HepG2 (cell line): ENCODE measurements around the gene MOGAT3. TPM values are rescaled to one million over a fixed set of nuclear protein-coding genes. Genes with fewer than 3 reads are reported as not detected.
A peak's percentile ranks its signal among the peaks of the same experiment; 100 is the strongest.

ENCODE experiments used
- ASH2L ChIP-seq: fragments of 300-600, 200-600 bp; sonication (generic); IDR thresholded peaks from 2 replicates; pipeline ENCODE4 v1.7.0; 2017; ENCODE audit warnings: low read depth, mild to moderate bottlenecking, moderate library complexity, mixed read lengths, low read length; ENCODE audit not compliant: insufficient read length
- BORCS8-MEF2B ChIP-seq: sonication (generic); formaldehyde crosslinking; IDR thresholded peaks from 2 replicates; pipeline ENCODE4 v1.8.0; 2022; ENCODE audit warnings: mild to moderate bottlenecking, missing genetic modification reagents
- GABPA ChIP-seq, 2 experiments: IDR thresholded peaks; 2 replicates each; pipeline ENCODE4 v1.6.1; 2011 to 2016; ENCODE audit warnings: low read depth in 2 of 2, low read length in 1 of 2, missing biosample characterization in 1 of 2, missing genetic modification characterization in 1 of 2
- HIVEP1 ChIP-seq: sonication (generic); formaldehyde crosslinking; IDR thresholded peaks from 2 replicates; pipeline ENCODE4 v1.4.0; 2020; ENCODE audit warnings: mild to moderate bottlenecking, missing genetic modification reagents
- KDM5A ChIP-seq: fragments of 200-600 bp; sonication (generic); IDR thresholded peaks from 2 replicates; pipeline ENCODE4 v1.7.0; 2018; ENCODE audit warnings: antibody characterized with exemption, mild to moderate bottlenecking, low read length, borderline replicate concordance
- LBX2 ChIP-seq: sonication (generic); formaldehyde crosslinking; IDR thresholded peaks from 2 replicates; pipeline ENCODE4 v1.5.0; 2020; ENCODE audit warnings: missing genetic modification reagents, mild to moderate bottlenecking, borderline replicate concordance
- MTA3 ChIP-seq: sonication (generic); formaldehyde crosslinking; IDR thresholded peaks from 2 replicates; pipeline ENCODE4 v1.4.0; 2020; ENCODE audit warnings: missing genetic modification reagents
- NFE2L1 ChIP-seq: sonication (generic); formaldehyde crosslinking; IDR thresholded peaks from 2 replicates; pipeline ENCODE4 v1.4.0; 2020; ENCODE audit warnings: missing genetic modification reagents, mild to moderate bottlenecking, borderline replicate concordance
- PAXIP1 ChIP-seq: sonication (generic); formaldehyde crosslinking; conservative IDR thresholded peaks from 2 replicates; pipeline ENCODE4 v1.4.0; 2020; ENCODE audit warnings: mild to moderate bottlenecking, missing genetic modification reagents, moderate library complexity
- PHF20 ChIP-seq: sonication (generic); formaldehyde crosslinking; IDR thresholded peaks from 2 replicates; pipeline ENCODE4 v1.5.0; 2020; ENCODE audit warnings: mild to moderate bottlenecking, missing genetic modification reagents
- POLR2AphosphoS5 ChIP-seq: IDR thresholded peaks from 2 replicates; pipeline ENCODE4 v1.6.1; 2012; ENCODE audit warnings: low read depth, low read length
- RCOR2 ChIP-seq: IDR thresholded peaks from 2 replicates; pipeline ENCODE4 v1.6.1; 2016; ENCODE audit warnings: missing biosample characterization, missing genetic modification reagents
- RELA ChIP-seq: sonication (generic); formaldehyde crosslinking; IDR thresholded peaks from 2 replicates; pipeline ENCODE4 v1.4.0; 2020; ENCODE audit warnings: missing genetic modification reagents
- SAP130 ChIP-seq: IDR thresholded peaks from 2 replicates; pipeline ENCODE4 v1.6.1; 2016; ENCODE audit warnings: low read depth
- SATB2 ChIP-seq: sonication (generic); formaldehyde crosslinking; IDR thresholded peaks from 2 replicates; pipeline ENCODE4 v1.5.0; 2020; ENCODE audit warnings: missing genetic modification reagents
- SNAPC2 ChIP-seq: sonication (generic); formaldehyde crosslinking; IDR thresholded peaks from 2 replicates; pipeline ENCODE4 v1.8.1; 2022; ENCODE audit warnings: mild to moderate bottlenecking, missing genetic modification reagents
- SOX6 ChIP-seq, 2 experiments: fragments of 450-650 bp in 1 of 2; sonication (generic) in 1 of 2; formaldehyde crosslinking in 1 of 2; IDR thresholded peaks; 2 replicates each; pipeline versions ENCODE4 v1.4.0 to v1.6.1; 2017 to 2020; ENCODE audit warnings: antibody characterized with exemption in 1 of 2, mild to moderate bottlenecking in 1 of 2, missing genetic modification reagents in 1 of 2
- TGIF2 ChIP-seq: IDR thresholded peaks from 2 replicates; pipeline ENCODE4 v1.6.1; 2016; ENCODE audit warnings: control low read depth, missing compliant biosample characterization
- ZBTB7A ChIP-seq: sonication (generic); formaldehyde crosslinking; IDR thresholded peaks from 2 replicates; pipeline ENCODE4 v1.8.0; 2022; ENCODE audit warnings: mild to moderate bottlenecking, missing genetic modification reagents
- ZFP37 ChIP-seq: sonication (generic); formaldehyde crosslinking; IDR thresholded peaks from 2 replicates; pipeline ENCODE4 v1.4.0; 2020; ENCODE audit warnings: missing genetic modification reagents, borderline replicate concordance
- ZFP90 ChIP-seq: sonication (generic); formaldehyde crosslinking; IDR thresholded peaks from 2 replicates; pipeline ENCODE4 v1.8.0; 2022; ENCODE audit warnings: missing genetic modification reagents, mild to moderate bottlenecking, inconsistent platforms, borderline replicate concordance
- ZFY ChIP-seq: sonication (generic); formaldehyde crosslinking; IDR thresholded peaks from 2 replicates; pipeline ENCODE4 v1.4.0; 2020; ENCODE audit warnings: missing genetic modification reagents
- ZNF138 ChIP-seq: sonication (generic); formaldehyde crosslinking; IDR thresholded peaks from 2 replicates; pipeline ENCODE4 v1.5.0; 2020; ENCODE audit warnings: mild to moderate bottlenecking, low read depth, missing genetic modification reagents
- ZNF3 ChIP-seq: IDR thresholded peaks from 2 replicates; pipeline ENCODE4 v1.7.0; 2017; ENCODE audit warnings: inconsistent platforms
- ZNF382 ChIP-seq: sonication (generic); formaldehyde crosslinking; IDR thresholded peaks from 2 replicates; pipeline ENCODE4 v1.5.0; 2020; ENCODE audit warnings: missing genetic modification reagents, mild to moderate bottlenecking, borderline replicate concordance
- polyA plus RNA-seq, 8 experiments: library from polyadenylated mRNA; depleted of rRNA in 3 of 8; stranded (reverse) in 7 of 8; unstranded in 1 of 8; fragments of >200 nt; fragmentation: Illumina TruSeq in 4 of 8; extraction: Trizol in 4 of 8; gene quantifications; 2 replicates each; pipeline versions ENCODE4 v1.2.1 to v1.2.3, GENCODE V29; 2011 to 2016; ENCODE audit warnings: low read depth in 4 of 8, missing spikeins in 1 of 8, mixed read lengths in 1 of 8; ENCODE audit not compliant: insufficient read depth in 1 of 8
- total RNA-seq, 5 experiments: library from RNA; depleted of rRNA; stranded (reverse); fragments of >200 nt; fragmentation: Illumina TruSeq; extraction: Trizol; gene quantifications; 2 replicates each; pipeline ENCODE4 v1.2.3, GENCODE V29; 2016; ENCODE audit warnings: low read depth in 1 of 5
- TF ChIP-seq, protein P1 (sequence below): sonication (generic); formaldehyde crosslinking; conservative IDR thresholded peaks from 2 replicates; pipeline ENCODE4 v1.4.0; 2020; ENCODE audit warnings: missing genetic modification reagents

Gene MOGAT3
- total and polyA plus RNA-seq, 2 of the 13 experiments (the other 11 are each of a cell fraction or from before 2014, with no cell fraction given) = 22.5 to 30.5 TPM

- TF ChIP-seq NFE2L1 (CRISPR knock-in tag) = no peak
- peak; percentile 63 for TF ChIP-seq ASH2L
- 0 out of 2 replicates have a peak, but pooled peaks have one; percentile 32 for TF ChIP-seq POLR2AphosphoS5
- no peak for TF ChIP-seq SATB2 (CRISPR knock-in tag)
- no peak for TF ChIP-seq GABPA (IDR thresholded peaks at IDR 0.05; ENCODE audit: low read depth, low read length)
- TF ChIP-seq GABPA (CRISPR knock-in tag; IDR thresholded peaks at IDR 0.05; ENCODE audit: low read depth) = peak; percentile 75; the same call in 1 of the 2 replicates
- TF ChIP-seq, protein P1, sequence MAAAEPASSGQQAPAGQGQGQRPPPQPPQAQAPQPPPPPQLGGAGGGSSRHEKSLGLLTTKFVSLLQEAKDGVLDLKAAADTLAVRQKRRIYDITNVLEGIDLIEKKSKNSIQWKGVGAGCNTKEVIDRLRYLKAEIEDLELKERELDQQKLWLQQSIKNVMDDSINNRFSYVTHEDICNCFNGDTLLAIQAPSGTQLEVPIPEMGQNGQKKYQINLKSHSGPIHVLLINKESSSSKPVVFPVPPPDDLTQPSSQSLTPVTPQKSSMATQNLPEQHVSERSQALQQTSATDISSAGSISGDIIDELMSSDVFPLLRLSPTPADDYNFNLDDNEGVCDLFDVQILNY (CRISPR knock-in tag) = no peak
- no peak for TF ChIP-seq ZFP90
- TF ChIP-seq RELA = no peak
- no peak for TF ChIP-seq HIVEP1 (CRISPR knock-in tag)
- TF ChIP-seq KDM5A = peak; percentile 77; the same call in 1 of the 2 replicates
- TF ChIP-seq ZNF3 (CRISPR knock-in tag) = no peak
- TF ChIP-seq ZFP37 = no peak
- no peak for TF ChIP-seq ZBTB7A
- no peak for TF ChIP-seq TGIF2 (CRISPR knock-in tag)
- TF ChIP-seq ZNF138 = no peak
- peak; percentile 55; the same call in 1 of the 2 replicates for TF ChIP-seq PHF20
- TF ChIP-seq SAP130 (CRISPR knock-in tag) = peak; percentile 73
- TF ChIP-seq SOX6 (IDR thresholded peaks at IDR 0.05) = no peak
- TF ChIP-seq SOX6 (CRISPR knock-in tag; IDR thresholded peaks at IDR 0.05) = 0 out of 2 replicates have a peak, but pooled peaks have one; percentile 23
- no peak for TF ChIP-seq BORCS8-MEF2B (CRISPR knock-in tag)
- no peak; the same call in 1 of the 2 replicates for TF ChIP-seq PAXIP1
- no peak for TF ChIP-seq MTA3
- no peak; the same call in none of the 2 replicates for TF ChIP-seq ZFY (CRISPR knock-in tag)
- TF ChIP-seq ZNF382 (CRISPR knock-in tag) = no peak
- TF ChIP-seq SNAPC2 (CRISPR knock-in tag) = no peak
- TF ChIP-seq LBX2 (CRISPR knock-in tag) = no peak
- TF ChIP-seq RCOR2 = peak; percentile 74; the same call in 1 of the 2 replicates
Observed at GRCh38 chr7:101218236-101219125, 17.6 kb upstream of the MOGAT3 start (continued).
